HL-60 (cell line): ENCODE measurements around the gene ZNF2.
"Not testable (repeated sequence)": the region's sequence is repeated elsewhere in the genome, so short reads cannot be mapped to it uniquely, and the experiment has no call there.

Experiments
- DNase-seq, 2 experiments: peaks; one replicate each; pipeline ENCODE4 v3.0.0-alpha.2; 2010 to 2020; ENCODE audit warnings: low read depth in 1 of 2, low spot score in 1 of 2
- H3K27ac ChIP-seq: fragments of 250-450 bp; sonication (Bioruptor Pico); replicated peaks from 2 replicates; pipeline ENCODE4 v1.5.1; 2020; ENCODE audit warnings: mild to moderate bottlenecking, moderate library complexity
- H3K27me3 ChIP-seq: fragments of 250-450 bp; sonication (Bioruptor Pico); 2 replicates; pipeline ENCODE4 v1.5.1; 2021; ENCODE audit warnings: mild to moderate bottlenecking, moderate library complexity; ENCODE audit not compliant: insufficient read depth, poor library complexity, severe bottlenecking
- H3K4me3 ChIP-seq: replicated peaks from 2 replicates; pipeline ENCODE4 v1.5.1; 2011; ENCODE audit warnings: mild to moderate bottlenecking, control low read depth, low read length; ENCODE audit not compliant: insufficient read depth
- GABPA ChIP-seq: IDR thresholded peaks from 2 replicates; pipeline ENCODE4 v1.6.1; 2012; ENCODE audit warnings: low read depth
- POLR2AphosphoS5 ChIP-seq: IDR thresholded peaks from 2 replicates; pipeline ENCODE4 v1.6.1; 2012; ENCODE audit warnings: low read depth
- SPI1 ChIP-seq: IDR thresholded peaks from 2 replicates; pipeline ENCODE4 v1.6.1; 2012; ENCODE audit warnings: low read depth, mild to moderate bottlenecking, borderline replicate concordance
- TF ChIP-seq, protein P1 (sequence below): IDR thresholded peaks from one replicate; pipeline ENCODE4 v1.5.1; 2011; ENCODE audit warnings: low read length, control low read depth, inconsistent platforms; ENCODE audit not compliant: insufficient read depth
- TF ChIP-seq, protein P2 (sequence below): IDR thresholded peaks from 2 replicates; pipeline ENCODE4 v1.6.1; 2012; ENCODE audit warnings: low read depth; ENCODE audit not compliant: insufficient replicate concordance

The ZNF2 gene

GRCh38 chr2:95185197-95185596 is 19.6 kb downstream of the ZNF2 start:
- TF ChIP-seq POLR2AphosphoS5 (no peak), SPI1 (no peak), GABPA (no peak)
- TF ChIP-seq, protein P1, sequence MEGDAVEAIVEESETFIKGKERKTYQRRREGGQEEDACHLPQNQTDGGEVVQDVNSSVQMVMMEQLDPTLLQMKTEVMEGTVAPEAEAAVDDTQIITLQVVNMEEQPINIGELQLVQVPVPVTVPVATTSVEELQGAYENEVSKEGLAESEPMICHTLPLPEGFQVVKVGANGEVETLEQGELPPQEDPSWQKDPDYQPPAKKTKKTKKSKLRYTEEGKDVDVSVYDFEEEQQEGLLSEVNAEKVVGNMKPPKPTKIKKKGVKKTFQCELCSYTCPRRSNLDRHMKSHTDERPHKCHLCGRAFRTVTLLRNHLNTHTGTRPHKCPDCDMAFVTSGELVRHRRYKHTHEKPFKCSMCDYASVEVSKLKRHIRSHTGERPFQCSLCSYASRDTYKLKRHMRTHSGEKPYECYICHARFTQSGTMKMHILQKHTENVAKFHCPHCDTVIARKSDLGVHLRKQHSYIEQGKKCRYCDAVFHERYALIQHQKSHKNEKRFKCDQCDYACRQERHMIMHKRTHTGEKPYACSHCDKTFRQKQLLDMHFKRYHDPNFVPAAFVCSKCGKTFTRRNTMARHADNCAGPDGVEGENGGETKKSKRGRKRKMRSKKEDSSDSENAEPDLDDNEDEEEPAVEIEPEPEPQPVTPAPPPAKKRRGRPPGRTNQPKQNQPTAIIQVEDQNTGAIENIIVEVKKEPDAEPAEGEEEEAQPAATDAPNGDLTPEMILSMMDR, result no peak
- TF ChIP-seq, protein P2, sequence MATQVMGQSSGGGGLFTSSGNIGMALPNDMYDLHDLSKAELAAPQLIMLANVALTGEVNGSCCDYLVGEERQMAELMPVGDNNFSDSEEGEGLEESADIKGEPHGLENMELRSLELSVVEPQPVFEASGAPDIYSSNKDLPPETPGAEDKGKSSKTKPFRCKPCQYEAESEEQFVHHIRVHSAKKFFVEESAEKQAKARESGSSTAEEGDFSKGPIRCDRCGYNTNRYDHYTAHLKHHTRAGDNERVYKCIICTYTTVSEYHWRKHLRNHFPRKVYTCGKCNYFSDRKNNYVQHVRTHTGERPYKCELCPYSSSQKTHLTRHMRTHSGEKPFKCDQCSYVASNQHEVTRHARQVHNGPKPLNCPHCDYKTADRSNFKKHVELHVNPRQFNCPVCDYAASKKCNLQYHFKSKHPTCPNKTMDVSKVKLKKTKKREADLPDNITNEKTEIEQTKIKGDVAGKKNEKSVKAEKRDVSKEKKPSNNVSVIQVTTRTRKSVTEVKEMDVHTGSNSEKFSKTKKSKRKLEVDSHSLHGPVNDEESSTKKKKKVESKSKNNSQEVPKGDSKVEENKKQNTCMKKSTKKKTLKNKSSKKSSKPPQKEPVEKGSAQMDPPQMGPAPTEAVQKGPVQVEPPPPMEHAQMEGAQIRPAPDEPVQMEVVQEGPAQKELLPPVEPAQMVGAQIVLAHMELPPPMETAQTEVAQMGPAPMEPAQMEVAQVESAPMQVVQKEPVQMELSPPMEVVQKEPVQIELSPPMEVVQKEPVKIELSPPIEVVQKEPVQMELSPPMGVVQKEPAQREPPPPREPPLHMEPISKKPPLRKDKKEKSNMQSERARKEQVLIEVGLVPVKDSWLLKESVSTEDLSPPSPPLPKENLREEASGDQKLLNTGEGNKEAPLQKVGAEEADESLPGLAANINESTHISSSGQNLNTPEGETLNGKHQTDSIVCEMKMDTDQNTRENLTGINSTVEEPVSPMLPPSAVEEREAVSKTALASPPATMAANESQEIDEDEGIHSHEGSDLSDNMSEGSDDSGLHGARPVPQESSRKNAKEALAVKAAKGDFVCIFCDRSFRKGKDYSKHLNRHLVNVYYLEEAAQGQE, result no peak
- no peak overlapping the region for H3K4me3 ChIP-seq
- DNase-seq, result no peak

DNA sequence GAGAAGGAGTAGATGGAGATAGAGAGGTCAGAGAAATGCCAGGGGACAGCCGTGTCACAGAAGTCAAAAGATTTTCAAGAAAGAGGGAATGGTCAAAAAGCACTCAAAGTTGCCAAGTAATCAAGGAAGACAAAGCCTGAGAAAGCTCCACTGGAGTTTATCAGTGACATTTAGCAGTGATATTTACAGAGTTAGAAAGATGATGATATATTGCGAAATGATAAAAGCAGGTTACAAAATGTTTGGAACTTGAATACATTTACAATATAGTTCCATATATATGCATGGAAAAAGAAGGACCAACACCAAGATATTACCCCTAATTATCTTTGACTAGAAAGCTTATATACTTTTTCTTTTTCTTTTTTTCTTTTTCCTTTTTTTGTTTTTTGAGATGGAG is 20.4 kb downstream of the ZNF2 start:
- no peak overlapping the region for H3K27ac ChIP-seq
- DNase-seq, result no peak
- TF ChIP-seq GABPA (no peak), POLR2AphosphoS5 (no peak), SPI1 (no peak)
- TF ChIP-seq, protein P2, result no peak
- TF ChIP-seq, protein P1, result no peak
- no peak overlapping the region for H3K4me3 ChIP-seq
- H3K27me3 ChIP-seq, result no peaks in the 10 kb centered on the region

More at GRCh38 chr2:95185197-95185596, 19.6 kb downstream of the ZNF2 start:
- Histone ChIP-seq H3K27me3 (no peaks in the 10 kb centered on the region), H3K27ac (no peak overlapping the region)

GRCh38 chr2:95192956-95193355 is 27.3 kb downstream of the ZNF2 start:
- H3K27me3 ChIP-seq, H3K27ac ChIP-seq: not testable (repeated sequence)
- DNase-seq, result peak in 1 of 2 experiments; percentile 29

DNA sequence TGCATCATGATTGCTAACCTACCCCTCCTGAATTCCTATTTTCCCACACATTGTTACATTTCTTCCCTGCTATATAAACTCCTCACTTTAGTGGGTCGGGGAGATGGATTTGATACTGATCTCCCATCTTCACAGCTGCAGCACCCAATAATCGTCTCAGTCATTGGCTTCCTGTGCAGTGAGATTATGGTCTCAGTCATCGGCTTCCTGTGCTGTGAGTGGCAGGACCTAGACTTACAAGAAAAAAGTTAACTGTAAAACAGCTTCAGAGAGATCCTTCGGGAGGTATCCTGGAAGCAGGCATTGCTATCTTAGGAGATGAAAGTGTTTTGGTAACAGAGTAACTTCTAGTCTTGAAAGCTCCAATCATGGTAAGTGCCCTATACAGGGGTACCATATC is 38.3 kb downstream of the ZNF2 start:
- Histone ChIP-seq H3K4me3 (no peak overlapping the region), H3K27me3 (no peaks in the 10 kb centered on the region), H3K27ac (no peak overlapping the region)
- DNase-seq, result no peak
- TF ChIP-seq SPI1, result no peak
- TF ChIP-seq POLR2AphosphoS5, result no peak
- TF ChIP-seq, protein P1, result no peak
- no peak for TF ChIP-seq GABPA
- TF ChIP-seq, protein P2, result no peak

More at GRCh38 chr2:95192956-95193355, 27.3 kb downstream of the ZNF2 start:
- not testable (repeated sequence) for H3K4me3 ChIP-seq
